GM23338 (cell line): ENCODE data around the gene GSTT4. TPM values are rescaled to one million over a fixed set of nuclear protein-coding genes. Genes with fewer than 3 reads are reported as not detected.

Experiments
- ATAC-seq: fragments of 200-7000 bp; cut with Tn5 transposase; 3 replicates; pipeline ENCODE4 v1.9.1; 2020
- DNase-seq: peaks from one replicate; pipeline ENCODE4 v3.0.0-alpha.2; 2015; ENCODE audit warnings: low spot score
- H2AFZ ChIP-seq: fragments of 200-600 bp; sonication (generic); 2 replicates; pipeline ENCODE4 v1.8.0; 2016; ENCODE audit warnings: antibody characterized with exemption, mild to moderate bottlenecking, moderate library complexity
- H3F3A ChIP-seq: fragments of 200-600 bp; sonication (generic); replicated peaks from 2 replicates; pipeline ENCODE4 v1.8.0; 2017; ENCODE audit warnings: antibody characterized with exemption, mixed run types, low read depth
- H3K27ac ChIP-seq: fragments of 200-600 bp; sonication (generic); 2 replicates; pipeline ENCODE4 v1.6.1; 2016; ENCODE audit warnings: low read depth
- H3K27me3 ChIP-seq: fragments of 200-600 bp; sonication (generic); 2 replicates; pipeline ENCODE4 v1.8.0; 2016; ENCODE audit warnings: mild to moderate bottlenecking, mixed run types, moderate library complexity; ENCODE audit not compliant: insufficient read depth
- H3K36me3 ChIP-seq: fragments of 200-600 bp; sonication (generic); 2 replicates; pipeline ENCODE4 v1.8.0; 2016; ENCODE audit warnings: mild to moderate bottlenecking; ENCODE audit not compliant: insufficient read depth
- H3K4me1 ChIP-seq: fragments of 200-600 bp; sonication (generic); 2 replicates; pipeline ENCODE4 v1.8.0; 2016; ENCODE audit warnings: mild to moderate bottlenecking, moderate library complexity; ENCODE audit not compliant: insufficient read depth
- H3K4me2 ChIP-seq: fragments of 200-600 bp; sonication (generic); 2 replicates; pipeline ENCODE4 v1.7.1; 2017; ENCODE audit warnings: mixed run types
- H3K4me3 ChIP-seq: fragments of 200-600 bp; sonication (generic); 2 replicates; pipeline ENCODE4 v1.6.1; 2016; ENCODE audit warnings: mixed run types
- H3K79me2 ChIP-seq: fragments of 200-600 bp; sonication (generic); replicated peaks from 2 replicates; pipeline ENCODE4 v1.8.0; 2017; ENCODE audit warnings: mild to moderate bottlenecking; ENCODE audit not compliant: insufficient read depth
- H3K9me2 ChIP-seq: fragments of 200-600 bp; sonication (generic); 2 replicates; pipeline ENCODE4 v1.8.0; 2017; ENCODE audit not compliant: insufficient read depth
- H4K20me1 ChIP-seq: fragments of 200-600 bp; sonication (generic); replicated peaks from 2 replicates; pipeline ENCODE4 v1.8.0; 2017; ENCODE audit warnings: mild to moderate bottlenecking; ENCODE audit not compliant: insufficient read depth
- H3K27ac Mint-ChIP-seq: 2 replicates; pipeline ENCODE4 v1.8.0; 2020; ENCODE audit warnings: inconsistent platforms, mild to moderate bottlenecking, moderate library complexity, mixed read lengths
- H3K27me3 Mint-ChIP-seq: 3 replicates; pipeline ENCODE4 v1.8.0; 2022; ENCODE audit warnings: low read depth, mild to moderate bottlenecking, moderate library complexity, mixed read lengths, inconsistent platforms; ENCODE audit not compliant: insufficient read depth, poor library complexity
- H3K36me3 Mint-ChIP-seq: 3 replicates; pipeline ENCODE4 v1.8.0; 2021; ENCODE audit warnings: low read depth, mild to moderate bottlenecking, inconsistent platforms, moderate library complexity, mixed read lengths
- H3K4me1 Mint-ChIP-seq: 3 replicates; pipeline ENCODE4 v1.8.0; 2020; ENCODE audit warnings: mild to moderate bottlenecking, inconsistent platforms, mixed read lengths
- H3K4me3 Mint-ChIP-seq: 3 replicates; pipeline ENCODE4 v1.8.0; 2021; ENCODE audit warnings: moderate library complexity, mild to moderate bottlenecking, inconsistent platforms, mixed read lengths
- H3K9me3 Mint-ChIP-seq: 3 replicates; pipeline ENCODE4 v1.8.0; 2020; ENCODE audit warnings: moderate library complexity, mild to moderate bottlenecking, inconsistent platforms, mixed read lengths
- NANOG ChIP-seq: IDR thresholded peaks from 2 replicates; pipeline ENCODE4 v1.6.1; 2016; ENCODE audit warnings: antibody characterized with exemption, borderline replicate concordance
- POLR2AphosphoS5 ChIP-seq: IDR thresholded peaks from 2 replicates; pipeline ENCODE4 v1.6.1; 2016; ENCODE audit warnings: antibody characterized with exemption, low read depth
- ZNF331 ChIP-seq: fragments of 250-450 bp; sonication (Bioruptor Pico); IDR thresholded peaks from 2 replicates; pipeline ENCODE4 v1.5.0; 2020; ENCODE audit warnings: low read depth, mild to moderate bottlenecking, moderate library complexity
- polyA plus RNA-seq: library from polyadenylated mRNA; unstranded; fragments of >200 nt; fragmentation: Nextera tagmentation; extraction: Ambion mirVana; gene quantifications from 2 replicates; pipeline ENCODE4 v1.2.1, GENCODE V29; 2016
- total RNA-seq: library from RNA; depleted of rRNA; stranded (reverse); fragments of >200 nt; shearing (Covaris generic); gene quantifications from 2 replicates; pipeline ENCODE4 v1.2.3, GENCODE V29; 2014
- TF ChIP-seq, protein P1 (sequence below): IDR thresholded peaks from one replicate; pipeline ENCODE4 v1.6.1; 2018; ENCODE audit warnings: antibody characterized with exemption; ENCODE audit not compliant: unreplicated experiment
- TF ChIP-seq, protein P2 (sequence below): IDR thresholded peaks from 2 replicates; pipeline ENCODE4 v1.6.1; 2016; ENCODE audit warnings: antibody characterized with exemption

GSTT4 gene
- total and polyA plus RNA-seq, 2 experiments from 2014 or later = not detected

DNA sequence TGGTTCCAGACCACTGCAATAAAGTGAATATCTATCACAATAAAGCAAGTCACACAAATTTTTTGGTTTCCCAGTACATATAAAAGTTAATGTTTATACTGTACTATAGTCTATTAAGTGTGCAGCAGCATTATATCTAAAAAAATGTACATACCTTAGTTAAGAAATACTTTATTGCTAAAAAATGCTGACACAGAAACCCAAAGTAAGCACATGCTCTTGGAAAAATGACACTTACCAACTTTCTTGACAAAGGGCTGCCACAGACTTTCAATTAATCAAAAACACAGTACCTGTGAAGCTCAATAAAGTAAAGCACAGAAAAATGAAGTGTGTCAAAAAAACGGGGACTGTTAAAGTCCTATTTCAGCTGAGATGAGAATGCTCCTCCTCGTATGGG is 22.7 kb upstream of the GSTT4 start (continued):
- TF ChIP-seq, protein P1, sequence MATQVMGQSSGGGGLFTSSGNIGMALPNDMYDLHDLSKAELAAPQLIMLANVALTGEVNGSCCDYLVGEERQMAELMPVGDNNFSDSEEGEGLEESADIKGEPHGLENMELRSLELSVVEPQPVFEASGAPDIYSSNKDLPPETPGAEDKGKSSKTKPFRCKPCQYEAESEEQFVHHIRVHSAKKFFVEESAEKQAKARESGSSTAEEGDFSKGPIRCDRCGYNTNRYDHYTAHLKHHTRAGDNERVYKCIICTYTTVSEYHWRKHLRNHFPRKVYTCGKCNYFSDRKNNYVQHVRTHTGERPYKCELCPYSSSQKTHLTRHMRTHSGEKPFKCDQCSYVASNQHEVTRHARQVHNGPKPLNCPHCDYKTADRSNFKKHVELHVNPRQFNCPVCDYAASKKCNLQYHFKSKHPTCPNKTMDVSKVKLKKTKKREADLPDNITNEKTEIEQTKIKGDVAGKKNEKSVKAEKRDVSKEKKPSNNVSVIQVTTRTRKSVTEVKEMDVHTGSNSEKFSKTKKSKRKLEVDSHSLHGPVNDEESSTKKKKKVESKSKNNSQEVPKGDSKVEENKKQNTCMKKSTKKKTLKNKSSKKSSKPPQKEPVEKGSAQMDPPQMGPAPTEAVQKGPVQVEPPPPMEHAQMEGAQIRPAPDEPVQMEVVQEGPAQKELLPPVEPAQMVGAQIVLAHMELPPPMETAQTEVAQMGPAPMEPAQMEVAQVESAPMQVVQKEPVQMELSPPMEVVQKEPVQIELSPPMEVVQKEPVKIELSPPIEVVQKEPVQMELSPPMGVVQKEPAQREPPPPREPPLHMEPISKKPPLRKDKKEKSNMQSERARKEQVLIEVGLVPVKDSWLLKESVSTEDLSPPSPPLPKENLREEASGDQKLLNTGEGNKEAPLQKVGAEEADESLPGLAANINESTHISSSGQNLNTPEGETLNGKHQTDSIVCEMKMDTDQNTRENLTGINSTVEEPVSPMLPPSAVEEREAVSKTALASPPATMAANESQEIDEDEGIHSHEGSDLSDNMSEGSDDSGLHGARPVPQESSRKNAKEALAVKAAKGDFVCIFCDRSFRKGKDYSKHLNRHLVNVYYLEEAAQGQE = no peak

DNA sequence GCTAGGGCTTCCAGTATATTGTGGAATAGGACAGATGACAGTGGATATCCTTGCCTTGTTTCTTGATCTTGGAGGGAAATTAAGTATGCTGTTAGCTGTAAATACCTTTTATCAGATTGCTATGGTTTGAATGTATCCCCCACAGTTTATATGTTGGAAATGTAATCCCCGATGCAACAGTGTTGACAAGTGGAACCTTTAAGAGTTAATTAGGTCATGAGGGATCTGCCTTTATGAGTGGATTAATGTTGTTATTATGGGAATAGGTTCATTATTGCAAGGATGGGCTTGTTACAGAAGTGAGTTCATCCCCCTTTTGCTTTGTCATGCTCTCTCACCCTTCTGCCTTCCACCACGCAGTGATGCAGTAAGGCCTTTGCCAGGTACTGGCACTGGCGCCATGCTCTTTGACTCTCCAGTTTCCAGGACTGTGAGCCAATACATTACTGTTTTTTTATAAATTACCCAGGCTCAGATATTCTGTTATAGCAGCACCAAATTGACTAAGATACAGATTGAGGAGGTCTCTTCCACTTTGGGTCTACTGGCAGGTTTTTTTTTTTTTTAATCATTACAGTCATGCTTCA is 22.2 kb upstream of the GSTT4 start:
- Mint-ChIP-seq H3K9me3 (no peaks in the 10 kb centered on the region), H3K4me3 (no peak overlapping the region), H3K27me3 (peaks cover 5% of the 10 kb centered on the region), H3K4me1 (peaks cover 6% of the 10 kb centered on the region; the same call in 2 of the 3 replicates), H3K36me3 (no peaks in the 10 kb centered on the region), H3K27ac (peak overlapping the region; percentile 66; the same call in 1 of the 2 replicates)
- H3F3A ChIP-seq = no peaks in the 10 kb centered on the region
- no peaks in the 10 kb centered on the region for H3K36me3 ChIP-seq
- TF ChIP-seq, protein P1 = no peak
- no peak for TF ChIP-seq ZNF331 (CRISPR knock-in tag)
- TF ChIP-seq POLR2AphosphoS5 = no peak
- TF ChIP-seq NANOG = no peak
- TF ChIP-seq, protein P2, sequence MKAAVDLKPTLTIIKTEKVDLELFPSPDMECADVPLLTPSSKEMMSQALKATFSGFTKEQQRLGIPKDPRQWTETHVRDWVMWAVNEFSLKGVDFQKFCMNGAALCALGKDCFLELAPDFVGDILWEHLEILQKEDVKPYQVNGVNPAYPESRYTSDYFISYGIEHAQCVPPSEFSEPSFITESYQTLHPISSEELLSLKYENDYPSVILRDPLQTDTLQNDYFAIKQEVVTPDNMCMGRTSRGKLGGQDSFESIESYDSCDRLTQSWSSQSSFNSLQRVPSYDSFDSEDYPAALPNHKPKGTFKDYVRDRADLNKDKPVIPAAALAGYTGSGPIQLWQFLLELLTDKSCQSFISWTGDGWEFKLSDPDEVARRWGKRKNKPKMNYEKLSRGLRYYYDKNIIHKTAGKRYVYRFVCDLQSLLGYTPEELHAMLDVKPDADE = no peak
- H3K9me2 ChIP-seq = no peaks in the 10 kb centered on the region
- ATAC-seq (no peak), DNase-seq (no peak)
- H2AFZ ChIP-seq = no peak overlapping the region
- no peaks in the 10 kb centered on the region for H3K27me3 ChIP-seq
- no peak overlapping the region for H3K4me2 ChIP-seq
- H3K4me3 ChIP-seq = no peak overlapping the region
- peaks cover 69% of the 10 kb centered on the region for H3K79me2 ChIP-seq
- H3K4me1 ChIP-seq = no peaks in the 10 kb centered on the region
- H4K20me1 ChIP-seq = peaks cover 14% of the 10 kb centered on the region; the same call in 1 of the 2 replicates
- no peak overlapping the region for H3K27ac ChIP-seq
